GM06990 (cell line): ENCODE data around the gene DUSP12.
"Not testable (repeated sequence)": the region's sequence is repeated elsewhere in the genome, so short reads cannot be mapped to it uniquely, and the experiment has no call there.

Experiments
- DNase-seq: peaks from one replicate; pipeline ENCODE4 v3.0.0-alpha.2; 2011; ENCODE audit not compliant: insufficient read length; ENCODE audit errors: extremely low read depth
- H3K27me3 ChIP-seq: replicated peaks from 2 replicates; pipeline ENCODE4 v1.6.0; 2011; ENCODE audit warnings: low read length; ENCODE audit not compliant: control insufficient read depth, insufficient read depth
- H3K36me3 ChIP-seq: 2 replicates; pipeline ENCODE4 v1.5.1; 2011; ENCODE audit warnings: low read length; ENCODE audit not compliant: control insufficient read depth, insufficient read depth
- H3K4me3 ChIP-seq: replicated peaks from 2 replicates; pipeline ENCODE4 v1.5.1; 2011; ENCODE audit warnings: low read depth, mild to moderate bottlenecking, control low read depth, low read length
- CTCF ChIP-seq: IDR thresholded peaks from 2 replicates; pipeline ENCODE4 v1.5.1; 2011; ENCODE audit warnings: low read length, control low read depth, mild to moderate bottlenecking, inconsistent platforms; ENCODE audit not compliant: insufficient read depth, poor library complexity, severe bottlenecking

Gene DUSP12

DNA sequence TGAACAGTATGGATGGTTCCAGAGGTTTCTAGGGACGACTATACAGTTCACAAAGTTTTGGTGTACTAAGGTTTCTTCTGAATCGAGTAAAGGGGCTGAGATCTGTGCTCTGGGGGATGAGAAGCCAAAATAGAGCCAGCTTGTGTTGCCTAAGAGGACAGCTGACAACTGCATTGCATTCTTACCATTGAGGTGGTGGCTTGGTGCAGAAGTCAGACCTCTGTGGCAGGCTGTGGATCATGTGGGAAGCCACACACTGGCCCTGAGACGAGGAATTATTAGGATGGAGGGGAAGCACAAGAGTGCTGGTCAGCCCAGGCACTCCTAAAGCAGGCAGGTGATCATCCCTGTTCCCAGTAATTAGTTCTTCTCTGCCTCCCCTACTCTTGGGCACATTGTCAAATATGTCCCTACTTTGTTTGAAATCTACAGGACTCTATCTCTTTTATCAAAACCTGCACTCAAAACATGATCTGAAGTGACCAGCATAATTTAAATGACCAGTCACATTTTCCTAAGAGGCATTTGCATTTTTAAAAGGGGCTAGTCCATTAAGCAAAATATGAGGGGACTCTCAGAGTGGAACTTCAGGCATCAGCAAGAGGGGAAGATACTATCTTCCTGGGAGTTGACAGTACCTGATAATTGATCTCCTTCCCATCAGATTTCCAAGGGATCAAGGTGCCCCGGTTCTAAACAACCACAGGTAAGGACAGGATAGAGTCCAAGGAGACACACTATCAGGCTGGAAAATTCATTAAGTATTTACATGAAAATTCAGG, 28.4 kb upstream of the DUSP12 start, which contains the start of gene FCRLB:
FCRLB (plus strand) TSS at position 589 of the 782 bp plus-strand sequence. CDS start 1,129 bp downstream, outside the sequence.
- TF ChIP-seq CTCF = no peak
- no peaks in the 10 kb centered on the region for H3K36me3 ChIP-seq
- DNase-seq = no peak
- H3K4me3 ChIP-seq = no peak within 1 kb of the TSS
- H3K27me3 ChIP-seq = no peaks in the 10 kb centered on the region

DNA sequence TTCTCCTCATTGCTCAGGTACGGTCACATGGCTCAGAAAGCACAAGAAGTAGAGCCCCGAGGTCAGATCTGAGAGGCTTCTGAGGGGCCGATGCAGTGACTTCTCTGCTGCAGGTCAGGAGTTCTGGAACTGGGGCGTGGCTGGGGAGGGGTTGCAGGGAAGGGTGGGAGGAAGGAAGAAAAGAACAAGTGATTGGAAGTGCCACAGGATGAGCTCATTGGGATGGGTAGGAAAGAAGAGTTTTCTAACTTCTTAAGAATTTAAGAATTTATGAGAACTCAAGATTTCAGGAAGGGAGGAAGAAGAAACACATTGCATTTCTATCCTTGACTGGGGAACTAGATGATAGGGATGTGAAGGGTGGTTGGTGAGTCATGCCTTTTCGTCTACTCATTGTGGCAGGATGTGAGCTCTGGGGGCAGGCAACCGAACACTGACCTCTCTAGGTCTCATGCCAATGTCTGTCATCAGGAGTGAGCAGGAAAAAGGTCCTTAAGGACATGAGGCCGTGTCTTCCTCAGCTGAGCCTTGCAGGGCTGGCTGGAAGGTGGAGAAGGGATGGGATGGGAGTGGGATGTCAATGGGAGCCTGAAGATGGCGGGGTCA, 27.7 kb upstream of the DUSP12 start:
- no peak for DNase-seq
- Histone ChIP-seq H3K36me3 (no peaks in the 10 kb centered on the region), H3K27me3 (no peaks in the 10 kb centered on the region), H3K4me3 (no peak overlapping the region)
- TF ChIP-seq CTCF = no peak

DNA sequence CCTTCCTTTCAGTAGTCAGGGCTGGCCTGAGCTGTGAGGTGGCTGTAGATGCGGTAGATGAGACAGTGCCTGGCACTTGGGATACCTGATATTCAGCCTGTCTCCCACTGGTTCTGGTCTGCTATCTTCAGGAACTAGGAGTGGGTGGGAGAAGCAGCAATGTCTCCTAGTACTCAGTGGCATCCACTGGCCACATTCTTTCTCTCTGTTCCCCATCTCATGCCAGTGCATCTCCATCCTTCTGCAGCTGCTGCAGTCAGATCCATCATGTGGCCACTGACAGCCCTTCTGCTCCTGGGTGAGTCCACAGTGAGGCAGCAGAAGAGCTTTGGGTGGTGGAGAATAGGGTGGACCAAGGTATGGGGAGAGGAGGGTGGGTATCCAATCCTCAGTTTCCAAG, 27.2 kb upstream of the DUSP12 start:
- no peak overlapping the region for H3K4me3 ChIP-seq
- TF ChIP-seq CTCF = no peak
- H3K36me3 ChIP-seq = no peaks in the 10 kb centered on the region
- H3K27me3 ChIP-seq = no peaks in the 10 kb centered on the region
- DNase-seq = no peak

- TF ChIP-seq CTCF = no peak
- no peaks in the 10 kb centered on the region for H3K36me3 ChIP-seq
- no peak overlapping the region for H3K4me3 ChIP-seq
- H3K27me3 ChIP-seq = no peaks in the 10 kb centered on the region
- no peak for DNase-seq
These were observed 26.0 kb upstream of the DUSP12 start for GRCh38 chr1:161723459-161724141.

GRCh38 chr1:161725258-161725907, 24.2 kb upstream of the DUSP12 start:
- H3K4me3 ChIP-seq = peak overlapping the region; percentile 87
- not testable (repeated sequence) for H3K27me3 ChIP-seq, DNase-seq

More at GRCh38 chr1:161725258-161725907, 24.2 kb upstream of the DUSP12 start:
- not testable (repeated sequence) for H3K36me3 ChIP-seq
